ENCODE measurements around the gene PTGS1.
A peak's percentile ranks its signal among the peaks of the same experiment; 100 is the strongest.

The PTGS1 gene

DNA sequence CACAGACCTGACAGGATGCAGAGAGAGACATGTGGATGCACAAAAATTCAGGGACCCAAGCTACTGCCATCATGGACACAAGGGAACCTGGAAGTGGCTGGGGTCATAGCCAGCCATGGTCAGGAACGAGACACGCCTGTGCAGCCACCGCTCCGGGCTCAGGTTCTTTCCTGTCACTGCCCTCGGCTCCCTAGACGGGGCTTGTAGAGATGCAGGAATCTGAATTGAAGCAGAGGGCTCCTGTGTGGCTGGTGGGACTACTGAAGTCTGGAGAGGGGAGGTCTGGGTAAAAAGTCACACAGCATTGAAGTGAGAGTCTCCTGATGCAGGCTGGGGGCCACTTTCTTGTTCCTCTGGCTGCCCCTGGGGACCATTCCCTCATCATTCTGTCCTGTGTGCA is 32.3 kb upstream of the PTGS1 start:
- no peak for DNase-seq (ENCODE audit: low spot score)
- TF ChIP-seq, protein P1, sequence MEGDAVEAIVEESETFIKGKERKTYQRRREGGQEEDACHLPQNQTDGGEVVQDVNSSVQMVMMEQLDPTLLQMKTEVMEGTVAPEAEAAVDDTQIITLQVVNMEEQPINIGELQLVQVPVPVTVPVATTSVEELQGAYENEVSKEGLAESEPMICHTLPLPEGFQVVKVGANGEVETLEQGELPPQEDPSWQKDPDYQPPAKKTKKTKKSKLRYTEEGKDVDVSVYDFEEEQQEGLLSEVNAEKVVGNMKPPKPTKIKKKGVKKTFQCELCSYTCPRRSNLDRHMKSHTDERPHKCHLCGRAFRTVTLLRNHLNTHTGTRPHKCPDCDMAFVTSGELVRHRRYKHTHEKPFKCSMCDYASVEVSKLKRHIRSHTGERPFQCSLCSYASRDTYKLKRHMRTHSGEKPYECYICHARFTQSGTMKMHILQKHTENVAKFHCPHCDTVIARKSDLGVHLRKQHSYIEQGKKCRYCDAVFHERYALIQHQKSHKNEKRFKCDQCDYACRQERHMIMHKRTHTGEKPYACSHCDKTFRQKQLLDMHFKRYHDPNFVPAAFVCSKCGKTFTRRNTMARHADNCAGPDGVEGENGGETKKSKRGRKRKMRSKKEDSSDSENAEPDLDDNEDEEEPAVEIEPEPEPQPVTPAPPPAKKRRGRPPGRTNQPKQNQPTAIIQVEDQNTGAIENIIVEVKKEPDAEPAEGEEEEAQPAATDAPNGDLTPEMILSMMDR (IDR thresholded peaks at IDR 0.05; ENCODE audit: extremely low read depth, missing control alignments): no peak

DNA sequence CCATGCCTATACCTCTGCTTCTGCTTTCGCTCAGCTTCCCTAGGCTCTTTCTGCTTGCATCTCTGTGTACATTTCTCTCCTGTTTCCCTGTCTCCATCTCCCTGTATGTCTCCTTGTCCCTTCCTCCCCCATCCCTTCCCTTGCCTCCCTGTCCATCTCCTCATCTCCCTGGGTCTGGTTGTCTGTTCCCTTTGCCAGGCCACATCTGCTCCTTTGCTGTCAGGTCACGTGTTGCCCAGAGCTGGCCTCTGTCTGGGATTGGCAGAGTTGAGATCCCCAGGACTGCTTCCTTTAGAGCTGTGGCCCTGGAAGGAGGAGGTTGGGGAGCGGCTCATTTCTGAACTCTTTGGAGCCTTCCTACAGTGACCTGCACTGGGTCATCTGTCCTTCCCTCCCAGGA is 31.8 kb upstream of the PTGS1 start:
- no peak for DNase-seq (ENCODE audit: low spot score)
- TF ChIP-seq, protein P1 (IDR thresholded peaks at IDR 0.05; ENCODE audit: extremely low read depth, missing control alignments): no peak

DNA sequence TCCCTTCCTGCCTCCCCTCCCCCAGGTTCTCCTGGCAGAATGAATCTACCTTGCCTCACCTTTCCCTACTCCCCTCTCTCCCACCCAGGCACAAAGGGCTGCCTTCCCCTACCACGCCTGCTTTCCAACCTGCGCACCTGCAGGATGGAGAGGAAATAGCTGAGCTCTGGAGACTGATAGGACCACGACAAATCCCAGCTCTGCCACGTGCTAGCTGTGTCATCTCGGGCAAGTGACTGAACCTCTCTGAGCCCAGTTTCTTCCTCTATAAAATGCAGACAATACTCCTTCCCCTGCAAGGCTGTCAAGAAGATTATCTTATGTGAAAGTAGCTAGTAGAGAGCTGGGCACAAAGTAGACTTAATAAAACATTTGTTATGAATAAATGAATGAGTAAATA is 31.2 kb upstream of the PTGS1 start:
- TF ChIP-seq, protein P1 (IDR thresholded peaks at IDR 0.05; ENCODE audit: extremely low read depth, missing control alignments): no peak
- no peak for DNase-seq (ENCODE audit: low spot score)

DNA sequence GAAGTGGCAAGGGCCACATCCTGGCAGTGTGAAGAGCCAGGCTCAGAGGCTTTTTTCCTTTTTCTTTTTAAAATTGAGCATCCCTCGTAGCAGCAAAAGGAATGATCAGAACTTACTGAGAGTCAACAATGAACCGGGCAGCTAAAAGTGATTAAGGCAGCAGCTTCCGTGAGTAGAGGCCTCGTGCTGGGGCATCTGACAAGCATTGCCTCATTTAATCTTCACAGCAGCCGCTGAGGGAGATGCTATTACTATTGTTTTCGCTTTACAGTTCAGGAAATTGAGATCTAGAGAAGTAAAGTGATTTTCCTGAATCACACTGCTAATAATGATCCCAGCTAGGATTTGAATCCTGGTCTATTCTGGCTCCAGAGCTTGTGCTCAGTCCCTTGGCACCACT is 30.7 kb upstream of the PTGS1 start:
- TF ChIP-seq, protein P1 (IDR thresholded peaks at IDR 0.05; ENCODE audit: extremely low read depth, missing control alignments): no peak
- no peak for DNase-seq (ENCODE audit: low spot score)

DNA sequence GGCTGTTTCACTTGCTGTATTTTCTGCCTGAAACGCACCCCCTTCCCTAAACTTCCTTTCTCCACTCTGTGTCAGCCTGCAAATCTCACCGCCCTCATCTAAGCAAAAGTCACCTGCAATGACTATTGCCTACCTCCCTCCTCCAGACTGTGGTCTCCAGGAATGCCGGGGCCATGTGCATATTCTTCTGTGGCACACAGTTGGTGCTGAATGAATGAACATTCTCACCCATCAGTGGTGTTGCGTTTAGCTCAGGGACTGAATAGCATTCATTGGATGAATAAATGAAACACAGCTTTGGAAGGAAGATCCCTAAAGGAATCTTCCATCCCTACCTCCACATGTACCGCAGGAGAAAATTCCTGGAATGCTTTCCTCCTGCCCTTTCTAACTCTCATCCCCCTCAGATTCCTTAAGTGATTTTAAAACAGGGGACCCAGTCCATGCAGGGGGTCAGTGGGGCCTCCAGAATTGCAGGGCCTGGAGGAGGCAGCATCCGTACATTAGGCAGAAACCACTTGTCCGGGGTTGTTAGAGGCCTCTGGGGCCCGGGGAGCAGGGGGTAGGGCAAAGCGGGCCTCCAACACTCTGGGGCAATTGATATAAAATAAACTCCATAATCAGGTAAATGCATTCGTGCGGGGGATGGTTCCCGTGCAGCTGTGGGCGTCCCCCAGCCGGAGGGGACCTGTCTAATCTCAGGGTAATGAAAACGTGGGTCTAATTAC is 28.3 kb upstream of the PTGS1 start:
- TF ChIP-seq, protein P1 (IDR thresholded peaks at IDR 0.05; ENCODE audit: extremely low read depth, missing control alignments): no peak
- no peak for DNase-seq (ENCODE audit: low spot score)

DNA sequence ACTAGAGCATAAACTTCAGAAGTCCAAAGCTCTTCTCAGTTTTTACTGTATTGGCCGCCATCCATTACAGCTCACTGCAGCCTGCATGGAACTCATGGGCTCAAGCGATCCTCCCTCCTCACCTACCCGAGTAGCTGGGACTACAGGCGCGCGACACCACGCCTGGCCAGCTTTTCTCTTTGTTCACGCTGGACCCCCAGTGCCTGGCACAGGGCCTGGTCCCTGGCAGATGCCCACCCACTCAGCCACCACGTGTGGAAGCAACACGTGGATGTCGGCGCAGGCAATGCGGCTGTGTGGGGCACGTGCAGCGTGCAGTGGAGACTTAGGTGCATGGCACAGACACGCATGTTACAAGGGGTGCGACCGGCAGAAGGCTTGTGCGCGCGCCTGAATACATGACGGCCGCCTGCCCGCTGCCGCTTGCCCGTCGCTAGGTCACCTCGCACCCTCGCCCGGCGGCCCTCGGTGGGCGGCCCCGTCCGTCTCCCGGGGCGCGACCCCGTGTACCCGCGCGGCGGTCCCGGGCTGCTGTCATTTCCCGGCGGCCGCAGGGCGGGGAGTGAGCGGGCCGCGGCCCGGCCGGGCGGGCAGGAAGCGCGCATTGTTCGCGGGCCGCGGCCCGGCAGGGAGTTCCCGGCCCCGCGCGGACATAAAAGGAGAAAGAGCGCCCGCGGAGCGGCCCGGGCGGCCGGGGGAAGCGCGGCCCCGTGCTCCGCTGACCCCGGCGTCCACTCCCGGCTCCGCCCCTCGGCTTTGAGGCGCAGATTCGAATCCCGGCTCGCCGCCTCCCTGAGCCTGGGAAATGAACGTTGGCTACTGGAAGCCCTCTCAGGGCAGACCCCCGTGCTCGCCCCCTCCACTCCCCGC is 24.1 kb upstream of the PTGS1 start:
- DNase-seq (ENCODE audit: low spot score): peak; percentile 62
- TF ChIP-seq, protein P1 (IDR thresholded peaks at IDR 0.05; ENCODE audit: extremely low read depth, missing control alignments): no peak

Measured in GM20000 (cell line).